HTERT RPE-1 (cell line): Measurements from ENCODE around the gene INSC.

Experiments
- in situ Hi-C: fragments of 300-500 bp; cut with MboI; formaldehyde crosslinking; loops from 4 replicates; pipeline ENCODE4 v1.14.3; 2020; ENCODE audit warnings: low sequenced_read_pairs

INSC gene

DNA sequence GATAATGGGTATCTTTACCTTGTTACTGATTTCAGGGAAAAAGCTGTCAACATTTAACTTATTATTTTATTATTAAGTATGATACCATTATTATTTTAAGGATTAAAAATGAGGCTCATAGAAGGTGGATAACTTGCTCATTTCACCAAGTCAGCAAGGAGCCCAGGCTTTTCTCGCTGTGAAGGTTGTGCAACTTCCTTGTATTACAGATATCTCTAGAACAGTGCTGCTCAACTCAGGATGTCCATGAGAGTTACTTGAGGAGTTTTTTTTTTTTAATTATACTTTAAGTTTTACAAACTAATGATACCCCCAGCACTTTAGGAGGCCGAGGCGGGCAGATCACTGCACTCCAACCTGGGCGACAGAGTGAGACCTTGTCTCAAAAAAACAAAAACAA, 98.2 kb downstream of the INSC start:
- in situ Hi-C loops: no loop called here

DNA sequence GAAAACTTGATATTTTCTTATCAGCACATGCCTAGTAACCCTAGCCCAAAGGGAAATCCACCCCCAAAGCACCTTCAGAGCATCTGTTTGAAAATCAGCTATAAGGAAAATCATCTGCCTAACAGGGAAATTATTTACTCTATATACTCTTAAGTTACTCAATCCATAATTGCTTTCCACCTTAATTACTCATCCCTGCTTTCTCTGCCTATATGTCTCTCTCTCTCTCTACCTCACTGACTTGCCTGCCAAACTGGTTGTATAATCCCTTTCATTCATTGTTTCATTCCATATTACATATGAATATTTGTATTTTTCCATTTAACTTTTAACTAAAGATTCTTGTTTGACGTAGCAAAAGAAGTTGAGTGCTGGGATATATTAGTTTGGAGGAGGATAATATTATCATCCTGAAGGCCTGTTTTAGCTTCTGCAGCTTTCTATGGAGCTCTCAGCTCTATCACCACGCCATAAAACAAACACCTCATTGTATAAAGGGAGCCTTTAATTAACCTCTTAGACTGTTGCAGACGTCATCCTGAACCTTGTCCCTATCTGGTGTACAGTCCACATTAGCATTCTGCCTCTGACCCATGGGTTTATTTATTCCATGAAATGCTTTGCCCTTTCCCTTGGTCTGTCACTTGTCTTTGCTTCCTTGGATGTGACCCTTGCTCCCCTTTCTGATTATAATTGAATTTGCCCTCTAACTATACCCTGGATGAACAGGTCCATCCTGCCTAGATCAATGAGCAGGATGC, 98.9 kb downstream of the INSC start:
- in situ Hi-C loops: no loop called here

DNA sequence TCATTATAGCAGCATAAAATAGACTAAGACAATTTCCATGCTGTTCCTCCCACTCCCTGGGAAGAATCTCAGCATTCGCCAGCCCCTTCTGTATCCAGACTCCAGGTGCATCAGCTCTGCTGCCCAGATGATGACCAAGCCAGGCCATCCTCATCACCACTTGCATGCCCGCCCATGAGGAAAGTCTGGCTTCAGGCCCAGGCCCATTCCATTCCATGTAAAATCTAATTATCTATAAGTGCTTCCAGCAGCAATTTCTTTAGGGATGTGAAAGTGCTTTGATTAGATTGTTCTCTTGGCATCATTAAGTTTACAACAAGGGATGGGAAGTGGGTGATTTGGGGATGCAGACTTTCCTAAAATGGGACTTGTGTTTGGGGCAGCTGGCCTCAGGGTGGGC, 100.3 kb downstream of the INSC start:
- in situ Hi-C loops: no loop called here

DNA sequence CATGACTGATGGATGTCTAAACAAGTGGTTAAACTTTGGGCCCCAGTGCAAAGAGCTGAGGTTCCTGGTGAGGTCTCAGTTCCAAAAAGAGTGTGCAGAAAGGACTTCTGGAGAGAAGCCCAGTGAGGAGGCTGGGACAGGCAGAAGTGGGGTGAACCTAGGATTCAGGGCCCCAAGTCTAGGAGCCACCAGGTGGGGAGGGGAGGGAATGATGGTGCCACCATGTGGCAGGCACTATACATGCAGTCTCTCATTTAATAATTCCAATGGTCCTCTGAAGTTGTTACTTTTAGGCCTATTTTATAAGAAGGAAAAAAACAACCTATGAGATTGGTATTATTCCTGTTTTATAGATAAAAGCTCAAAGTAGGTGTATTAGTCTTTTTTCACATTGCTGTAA, 102.0 kb downstream of the INSC start:
- in situ Hi-C loops: no loop called here

DNA sequence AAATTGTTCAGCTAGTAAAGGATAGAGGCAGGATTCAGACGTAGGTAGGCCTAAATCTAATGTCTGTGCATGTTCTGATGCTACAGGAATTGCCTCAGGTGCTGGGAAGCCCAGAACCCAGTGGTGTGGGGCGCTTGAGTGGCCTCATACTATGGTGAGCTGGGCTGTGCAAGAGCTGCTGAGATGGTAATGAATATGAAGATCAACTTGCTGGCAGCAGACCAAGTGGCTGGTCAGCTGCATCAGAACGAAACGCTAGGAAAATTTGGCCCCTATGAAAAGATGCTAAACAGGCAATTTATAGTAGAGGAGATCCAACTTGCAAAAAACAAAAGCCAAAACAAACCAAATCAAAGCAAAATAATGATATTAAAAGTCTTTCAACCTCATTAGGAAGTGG, 102.7 kb downstream of the INSC start:
- in situ Hi-C loops: no loop called here

DNA sequence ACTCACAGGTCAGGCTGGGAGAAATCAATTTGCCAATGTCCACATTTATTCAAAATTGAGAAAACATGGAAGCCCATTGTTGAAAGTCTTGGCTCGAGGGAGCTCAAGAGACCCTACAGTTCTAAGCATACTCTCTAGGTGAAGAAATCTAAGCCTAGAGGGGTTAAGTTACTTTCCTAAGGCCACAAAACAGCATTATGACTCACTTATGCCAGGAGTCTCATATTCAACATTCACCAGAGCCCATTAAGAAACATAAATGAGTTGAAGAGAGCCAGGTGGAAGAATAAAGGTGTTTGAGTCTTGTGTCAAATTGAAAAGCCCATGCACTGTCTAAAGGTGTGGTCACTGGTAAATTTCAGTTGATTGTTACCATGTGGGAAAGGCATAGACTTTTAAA, 108.1 kb downstream of the INSC start:
- in situ Hi-C loops: no loop called here

DNA sequence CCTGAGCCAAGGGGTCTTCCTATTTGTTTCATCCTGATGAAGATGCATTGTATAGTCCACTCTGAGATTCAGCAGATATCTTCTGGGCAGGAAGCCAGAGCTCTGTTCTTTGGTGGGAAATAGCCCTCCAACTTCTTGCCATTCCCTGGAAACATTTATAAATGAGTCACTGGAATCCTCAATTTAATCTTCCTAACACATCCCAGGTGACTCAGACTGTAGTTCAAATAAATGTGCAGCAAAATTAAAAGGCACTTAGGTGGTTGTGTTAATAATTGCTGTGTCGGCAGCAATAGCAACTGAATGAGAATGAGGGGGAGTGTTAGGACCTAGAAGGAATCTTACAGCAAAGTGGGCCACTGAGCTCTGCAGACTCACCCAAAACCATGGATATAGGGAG, 108.6 kb downstream of the INSC start:
- in situ Hi-C loops: no loop called here

DNA sequence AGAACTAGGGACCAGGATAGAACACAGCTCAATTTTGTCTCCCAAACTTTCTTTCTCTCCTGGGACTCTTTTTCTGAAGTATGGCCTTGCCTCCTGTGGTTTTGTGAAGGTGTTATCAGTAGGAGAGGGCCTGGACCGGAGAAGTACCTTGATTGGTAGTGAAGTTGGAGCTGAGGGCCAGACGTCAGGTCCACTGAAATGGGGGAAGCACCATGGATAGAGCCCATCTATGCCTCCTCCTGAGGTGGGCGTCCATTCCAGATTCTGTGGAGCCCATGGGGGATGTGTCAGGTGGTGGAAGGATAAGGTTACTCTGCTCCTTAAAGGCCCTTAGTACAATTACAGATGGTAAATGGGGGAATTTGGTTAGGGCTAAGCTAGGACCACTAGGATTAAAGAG, 109.7 kb downstream of the INSC start:
- in situ Hi-C loops: no loop called here

DNA sequence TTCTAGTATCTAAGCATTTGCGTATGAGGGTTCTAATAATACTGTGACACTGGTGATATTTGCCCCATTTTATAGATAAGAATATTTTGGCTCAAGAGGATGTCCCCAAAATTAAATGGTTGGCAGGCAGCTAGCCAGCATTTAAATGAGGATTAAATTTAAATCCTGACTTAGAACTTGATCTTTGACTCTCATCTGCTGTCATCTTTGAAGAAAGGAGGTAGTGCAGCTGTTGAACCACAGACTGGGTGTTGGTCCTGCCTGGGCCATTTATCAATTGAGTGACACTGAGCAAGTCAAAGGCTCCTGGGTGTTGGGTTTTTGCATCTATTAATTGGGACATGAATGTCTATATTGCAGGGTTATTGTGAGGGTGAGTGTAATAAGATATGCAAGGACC, 112.3 kb downstream of the INSC start:
- in situ Hi-C loops: no loop called here

DNA sequence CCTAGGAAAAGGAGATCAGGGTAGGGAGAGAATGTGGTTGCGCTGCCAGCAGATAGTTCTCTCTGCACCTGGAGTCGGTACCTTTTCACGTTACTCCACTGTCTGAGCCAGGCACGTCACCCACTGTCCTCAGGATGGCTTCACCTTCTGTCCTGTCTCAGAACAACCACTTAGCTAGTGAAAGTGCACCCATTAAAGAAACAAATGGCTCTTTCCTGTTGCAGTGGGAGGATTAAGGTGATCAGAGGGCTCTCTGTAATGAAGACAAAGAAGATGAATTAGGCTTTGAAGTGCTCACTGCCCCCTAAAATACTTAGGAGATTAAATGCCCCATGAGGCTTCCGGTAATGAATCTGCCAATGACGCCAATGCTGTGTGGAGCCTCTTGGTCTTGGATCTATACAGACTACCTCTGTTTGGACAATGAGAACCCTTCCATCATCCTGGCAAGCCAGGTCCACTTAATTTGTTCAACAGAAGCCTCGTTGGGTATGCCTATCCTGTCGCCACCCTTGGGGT, 113.7 kb downstream of the INSC start:
- in situ Hi-C loops: no loop called here

DNA sequence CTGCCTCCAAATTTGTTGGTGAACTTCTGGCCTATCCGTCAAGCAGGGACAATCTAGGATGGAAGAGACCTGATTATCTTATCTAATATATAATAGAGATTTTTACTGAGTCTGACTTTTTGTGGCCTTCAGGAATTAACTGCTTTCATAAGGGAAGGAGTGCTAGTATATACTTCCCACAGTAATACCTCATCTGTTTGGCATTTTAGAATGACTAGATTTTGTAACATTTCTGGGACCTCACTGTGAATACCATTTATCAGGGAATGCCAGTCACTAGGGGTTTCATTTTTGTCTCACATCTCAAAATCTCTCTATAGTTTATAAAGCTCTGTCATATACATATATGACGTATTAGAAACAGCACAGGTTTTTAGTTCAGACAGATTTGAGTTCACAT, 114.3 kb downstream of the INSC start:
- in situ Hi-C loops: no loop called here

DNA sequence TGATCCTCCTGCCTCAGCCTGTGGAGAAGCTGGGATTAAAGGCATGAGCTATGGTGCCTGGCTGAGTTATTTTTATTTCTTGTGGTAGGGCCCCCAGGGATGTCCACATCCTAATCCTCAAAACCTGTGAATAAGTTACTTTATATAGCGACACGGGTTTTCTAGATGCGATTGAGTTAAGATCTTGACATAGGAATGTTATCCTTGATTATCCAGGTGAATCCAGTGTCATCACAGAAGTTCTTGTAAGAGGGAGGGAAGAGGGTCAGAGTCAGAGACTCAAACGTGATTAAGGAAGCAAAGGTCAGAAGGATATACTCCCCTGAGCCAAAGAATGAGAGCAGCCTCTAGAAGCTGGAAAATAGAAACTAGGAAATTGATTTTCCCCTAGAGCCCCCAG, 117.8 kb downstream of the INSC start:
- in situ Hi-C loops: no loop called here

DNA sequence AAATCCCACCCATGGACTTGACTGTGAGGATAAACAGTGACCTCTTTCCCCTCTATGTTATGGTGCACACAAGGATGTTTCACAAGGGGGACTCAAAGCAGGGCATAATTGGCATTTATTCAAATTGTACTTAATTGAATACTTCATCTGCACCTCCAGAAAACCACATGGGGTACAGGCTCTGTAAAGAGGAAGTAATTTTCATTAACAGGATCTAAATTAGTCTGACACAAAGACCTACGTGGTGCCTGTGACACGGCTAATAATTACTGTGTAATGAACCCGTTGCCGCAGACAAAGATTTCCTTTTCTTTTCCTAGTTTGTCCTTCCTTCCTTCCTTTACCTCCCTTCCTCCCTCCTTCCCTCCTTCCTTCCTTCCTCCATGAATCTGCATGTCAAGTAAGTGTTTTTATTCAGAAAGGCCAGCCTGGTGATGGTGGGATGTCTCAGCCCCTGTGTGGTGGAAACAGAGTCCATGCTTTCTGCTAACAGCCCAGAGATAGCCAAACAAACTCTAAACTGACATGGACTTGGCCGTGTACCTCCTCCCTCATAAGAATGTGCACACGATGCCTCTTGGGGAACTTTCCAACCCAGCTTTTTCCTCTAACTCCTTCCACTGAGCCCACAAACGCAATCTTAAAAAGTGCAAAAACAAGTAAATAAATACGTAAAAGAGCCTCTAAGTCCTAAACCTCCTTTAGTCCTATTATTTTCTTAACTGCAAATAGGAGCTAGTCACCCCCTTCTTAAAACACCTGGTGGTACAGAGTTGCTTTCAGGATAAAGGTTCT, 118.8 kb downstream of the INSC start:
- in situ Hi-C loops: no loop called here

DNA sequence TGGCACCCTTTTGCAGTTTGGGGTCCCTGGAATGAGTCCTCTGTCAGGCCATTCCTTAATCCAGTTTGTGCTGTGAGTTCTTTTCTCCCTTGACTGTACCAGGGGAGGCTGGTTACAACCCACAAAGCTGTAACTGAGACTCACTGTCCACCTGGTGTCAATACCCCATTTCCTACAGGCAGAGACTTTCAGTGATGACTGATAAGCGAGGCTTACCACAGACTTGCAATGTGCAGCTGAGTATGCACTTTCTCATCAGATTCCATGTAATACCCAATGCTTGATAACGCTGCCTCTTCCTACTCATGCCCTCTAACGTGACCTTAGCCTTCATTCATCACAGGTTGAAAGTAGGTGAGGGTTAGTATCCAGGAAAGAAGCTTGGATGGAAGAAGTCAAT, 120.1 kb downstream of the INSC start:
- in situ Hi-C loops: no loop called here

DNA sequence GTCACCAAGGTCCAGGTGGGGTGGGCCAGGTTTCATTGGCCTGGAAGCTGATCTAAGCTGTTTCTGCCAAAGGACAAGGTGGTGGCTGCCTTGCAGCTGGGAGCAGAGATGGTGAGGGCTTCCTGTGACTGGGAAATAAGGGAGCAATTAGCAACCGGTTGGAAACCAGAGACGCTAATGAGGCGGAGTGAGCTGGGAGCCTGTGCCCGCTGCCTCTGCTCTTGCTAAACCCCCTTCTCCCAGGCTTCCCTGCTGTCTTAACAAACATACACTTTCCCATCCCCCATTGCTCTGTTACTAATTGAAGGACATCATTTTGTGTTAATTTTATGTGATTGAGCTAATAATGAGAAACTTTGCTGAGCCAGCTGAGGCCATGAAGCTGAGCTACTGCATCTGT, 121.8 kb downstream of the INSC start:
- in situ Hi-C loops: no loop called here

DNA sequence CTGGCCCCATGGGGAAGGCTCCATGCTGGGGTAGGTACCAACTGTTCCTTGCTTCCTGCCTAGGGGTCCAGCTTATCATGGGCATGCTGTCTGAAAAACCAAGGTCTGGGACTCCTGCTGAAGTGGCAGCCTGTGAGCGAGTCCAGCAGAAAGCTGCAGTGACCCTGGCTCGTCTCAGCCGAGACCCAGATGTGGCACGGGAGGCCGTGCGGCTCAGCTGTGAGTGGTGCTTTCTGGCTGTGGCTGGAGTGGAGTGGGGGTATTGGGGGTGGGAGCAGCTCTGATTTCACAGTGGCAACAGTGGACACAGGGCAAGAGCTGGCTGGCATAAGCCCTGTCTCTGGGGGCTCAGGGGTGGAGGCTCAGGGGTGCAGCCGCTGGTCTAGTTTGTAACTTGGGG, 124.1 kb downstream of the INSC start:
- in situ Hi-C loops: no loop called here

DNA sequence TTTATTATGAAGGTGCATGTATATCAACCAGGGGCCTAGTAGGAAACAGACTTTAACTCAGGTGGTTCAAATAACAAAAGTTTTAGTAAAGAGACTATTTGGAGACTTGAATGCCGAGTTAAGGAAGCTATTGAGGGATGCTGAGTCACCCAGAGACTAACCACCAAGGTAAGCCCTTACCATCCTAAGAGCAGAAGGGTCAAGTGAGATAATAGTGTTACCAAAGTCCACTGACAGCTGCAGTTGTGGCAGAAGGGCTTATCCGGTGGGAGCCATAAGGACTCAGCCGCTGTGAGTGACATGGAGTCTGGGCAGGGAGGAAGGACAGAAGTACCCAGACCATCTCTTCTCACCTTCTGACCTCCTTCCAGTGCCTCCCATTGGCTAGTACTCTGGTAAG, 134.0 kb downstream of the INSC start:
- in situ Hi-C loops: no loop called here

DNA sequence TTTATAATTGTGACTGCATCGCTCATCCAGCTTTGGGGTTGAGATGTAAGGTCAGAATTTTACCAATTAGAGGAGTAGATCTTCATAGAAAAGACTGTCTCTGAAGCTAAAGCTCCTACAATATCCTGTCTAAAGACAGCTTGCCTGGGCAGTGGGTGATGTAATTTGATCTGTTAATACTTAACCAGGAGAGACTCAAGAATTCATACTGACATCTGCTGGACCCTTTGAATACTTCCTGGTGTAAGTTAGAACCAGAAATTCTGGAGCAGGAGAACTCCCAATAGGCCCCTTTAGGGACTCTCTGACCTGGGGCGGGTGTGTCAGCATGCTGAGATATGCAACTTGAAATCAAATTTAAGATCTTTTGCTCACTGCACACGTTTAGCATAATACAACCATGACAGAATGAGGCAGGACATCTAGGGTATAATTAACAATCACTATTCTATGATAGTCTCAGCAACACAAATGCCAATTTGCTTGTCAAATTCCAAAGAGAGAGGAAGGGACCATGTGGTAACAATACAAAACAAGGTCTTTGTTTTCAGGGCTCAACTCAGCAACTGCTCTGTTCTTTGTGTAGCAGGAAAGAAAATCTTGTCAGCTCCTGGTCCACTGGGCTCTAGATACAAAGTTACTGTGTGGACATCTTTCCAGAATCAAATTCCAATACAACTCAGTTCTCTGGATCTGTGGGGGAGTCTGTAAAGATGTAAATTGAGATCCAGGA, 143.9 kb downstream of the INSC start:
- in situ Hi-C loops: no loop called here

DNA sequence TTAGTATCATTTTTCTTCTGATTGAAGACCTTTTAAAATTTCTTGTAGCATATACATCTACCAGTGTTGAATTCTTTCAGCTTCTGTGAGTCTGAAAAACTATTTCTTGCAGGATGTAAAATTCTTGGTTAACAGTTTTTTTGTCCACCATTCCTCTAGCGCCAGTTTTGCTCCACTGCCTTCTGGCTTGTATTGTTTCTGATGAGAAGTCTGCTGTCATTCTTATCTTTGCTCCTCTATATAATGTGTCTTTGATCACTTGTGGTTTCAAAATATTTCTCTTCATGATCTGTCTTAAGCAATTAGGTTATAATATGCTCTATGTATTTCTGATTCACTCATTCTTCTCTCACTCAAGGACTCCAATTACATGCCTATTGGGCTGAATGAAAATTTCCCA, 152.3 kb downstream of the INSC start:
- in situ Hi-C loops: no loop called here

DNA sequence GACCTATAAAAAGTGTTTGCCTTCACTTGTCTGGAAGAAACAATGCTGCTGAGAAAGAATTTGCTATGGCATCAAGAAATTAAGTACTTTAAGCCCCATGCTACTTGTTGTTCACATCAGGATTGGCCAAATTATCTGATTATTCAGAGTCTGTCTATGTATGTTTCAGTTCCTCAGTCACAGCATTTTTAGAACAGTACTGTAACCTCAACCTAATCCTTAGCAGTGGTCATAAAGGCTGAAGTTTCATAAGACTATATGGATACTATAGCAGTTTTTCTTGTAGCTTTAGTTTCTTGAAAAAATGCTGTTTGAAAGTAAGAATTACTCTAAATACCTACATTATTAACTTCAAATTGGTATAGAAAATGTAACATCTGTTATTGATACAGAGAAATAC, 153.9 kb downstream of the INSC start:
- in situ Hi-C loops: no loop called here

DNA sequence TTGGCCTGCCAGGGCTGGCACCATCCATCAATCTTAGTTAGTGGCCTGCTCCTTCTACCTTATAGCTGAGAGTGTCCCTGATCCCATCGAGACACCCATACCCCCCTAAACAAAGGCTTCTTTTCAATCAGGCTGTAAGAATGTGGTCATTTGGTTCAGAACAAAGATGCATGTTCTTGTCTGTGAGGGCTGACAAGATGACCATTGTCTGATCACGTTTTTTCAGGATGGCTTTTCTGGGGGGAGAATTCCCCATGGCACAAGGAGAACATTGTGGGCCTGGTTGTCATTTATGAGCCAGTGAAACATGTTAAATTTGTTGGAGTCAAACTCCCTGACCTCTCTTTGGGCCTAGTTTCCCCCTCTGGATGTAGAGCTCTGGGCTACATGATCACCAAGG, 160.4 kb downstream of the INSC start:
- in situ Hi-C loops: no loop called here

DNA sequence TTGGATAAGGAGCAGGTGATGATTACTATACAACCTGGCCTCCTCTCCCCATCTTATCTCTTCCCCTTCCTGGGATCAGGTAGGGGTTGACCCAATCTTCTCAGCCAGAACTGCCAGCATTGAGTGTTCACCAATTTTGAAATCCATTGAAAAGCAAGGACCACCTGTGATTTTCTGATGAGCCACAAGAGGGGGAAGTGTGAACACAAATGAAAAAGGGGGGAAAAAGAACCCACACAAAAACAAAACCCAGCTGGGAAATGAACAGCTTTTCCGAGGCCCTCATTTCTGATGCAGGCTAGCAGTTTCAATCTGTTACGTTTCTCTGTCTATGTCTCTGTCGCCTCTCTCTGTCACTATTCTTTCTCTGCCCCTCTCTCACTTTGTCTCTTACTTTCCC, 161.9 kb downstream of the INSC start:
- in situ Hi-C loops: no loop called here
